HAP-1 (cell line): ENCODE measurements around the gene BEST2.
A peak's percentile ranks its signal among the peaks of the same experiment; 100 is the strongest.
"Not testable (repeated sequence)": the region's sequence is repeated elsewhere in the genome, so short reads cannot be mapped to it uniquely, and the experiment has no call there.

Source experiments
- DNase-seq, 2 experiments: peaks; one replicate each; pipeline ENCODE4 v3.0.0-alpha.2; 2016 to 2020; ENCODE audit warnings: low spot score in 2 of 2
- H3K27me3 ChIP-seq: fragments of 250-450 bp; sonication (Bioruptor Pico); 2 replicates; pipeline ENCODE4 v1.5.1; 2020; ENCODE audit warnings: low read depth, mild to moderate bottlenecking, moderate library complexity
- H3K36me3 ChIP-seq: fragments of 250-450 bp; sonication (Bioruptor Pico); replicated peaks from 2 replicates; pipeline ENCODE4 v1.5.1; 2020; ENCODE audit warnings: mild to moderate bottlenecking
- H3K4me1 ChIP-seq: fragments of 250-450 bp; sonication (Bioruptor Pico); 2 replicates; pipeline ENCODE4 v1.5.1; 2020; ENCODE audit warnings: mild to moderate bottlenecking
- H3K4me3 ChIP-seq: fragments of 250-450 bp; sonication (Bioruptor Pico); 2 replicates; pipeline ENCODE4 v1.5.1; 2020; ENCODE audit warnings: mild to moderate bottlenecking, moderate library complexity
- H3K9me3 ChIP-seq: fragments of 250-450 bp; sonication (Bioruptor Pico); 2 replicates; pipeline ENCODE4 v1.5.1; 2020; ENCODE audit warnings: mild to moderate bottlenecking, moderate library complexity
- in situ Hi-C: fragments of 300-500 bp; cut with MboI; formaldehyde crosslinking; loops from 3 replicates; pipeline ENCODE4 v1.14.3; 2020; ENCODE audit warnings: low sequenced_read_pairs, inconsistent platforms, mixed read lengths

The BEST2 gene

DNA sequence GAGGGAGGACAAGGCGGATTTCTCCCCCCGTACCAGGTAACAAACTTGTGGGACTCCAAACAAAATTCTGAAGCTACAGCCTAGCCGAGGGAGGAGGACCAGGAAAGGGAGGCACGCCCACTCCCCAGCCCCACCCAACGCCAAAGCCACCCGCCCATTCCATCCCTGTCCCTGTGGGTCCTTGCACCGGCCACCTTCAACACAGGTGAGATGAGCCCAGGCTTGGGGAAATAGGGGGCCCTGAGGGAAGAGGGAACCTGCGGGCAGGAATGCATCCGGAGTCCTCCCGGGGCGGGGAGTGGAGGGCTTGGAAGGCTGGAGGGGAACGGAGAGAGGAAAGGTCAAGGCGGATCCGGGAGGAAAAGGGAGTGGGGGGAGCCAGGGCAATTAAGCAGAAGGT lies at the start of gene BEST2:
Gene BEST2, plus strand, starts transcription at position 157 of the 400 bp plus-strand sequence. CDS start 802 bp downstream, outside the sequence.
- peak in 1 of 2 experiments; percentile 28 for DNase-seq
- Histone ChIP-seq H3K9me3 (no peaks in the 10 kb centered on the region), H3K4me1 (no peaks in the 10 kb centered on the region), H3K27me3 (peaks cover 40% of the 10 kb centered on the region), H3K4me3 (no peak within 1 kb of the TSS), H3K36me3 (peaks cover 3% of the 10 kb centered on the region; the same call in 1 of the 2 replicates)
- in situ Hi-C loops, result no loop called here

DNA sequence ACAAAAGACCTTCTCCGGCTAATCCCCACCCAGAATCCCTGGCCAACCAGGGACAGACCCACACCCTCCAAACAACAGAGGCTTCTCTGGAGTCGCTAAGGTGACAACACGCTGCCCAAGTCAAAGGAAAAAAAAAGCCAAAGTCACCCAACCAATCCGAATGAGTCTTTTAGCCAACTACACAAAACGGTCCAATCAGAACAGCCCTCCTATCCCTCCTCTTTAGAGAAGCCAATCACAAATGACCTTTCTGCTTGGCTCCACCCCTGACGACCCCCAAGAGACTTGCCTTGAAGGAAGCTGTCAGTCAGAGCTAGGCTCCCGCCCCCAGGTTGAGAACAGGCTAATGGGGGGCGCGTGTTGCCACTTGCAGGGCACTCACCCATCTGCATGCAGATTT lies 48.5 kb upstream of the BEST2 start:
- no peaks in the 10 kb centered on the region for H3K27me3 ChIP-seq
- H3K9me3 ChIP-seq, result no peaks in the 10 kb centered on the region
- no peak overlapping the region for H3K4me3 ChIP-seq
- no peaks in the 10 kb centered on the region; the same call in 1 of the 2 replicates for H3K4me1 ChIP-seq
- in situ Hi-C loops, result no loop called here
- DNase-seq, result peak; percentile 63 to 83
- peaks cover 87% of the 10 kb centered on the region for H3K36me3 ChIP-seq

DNA sequence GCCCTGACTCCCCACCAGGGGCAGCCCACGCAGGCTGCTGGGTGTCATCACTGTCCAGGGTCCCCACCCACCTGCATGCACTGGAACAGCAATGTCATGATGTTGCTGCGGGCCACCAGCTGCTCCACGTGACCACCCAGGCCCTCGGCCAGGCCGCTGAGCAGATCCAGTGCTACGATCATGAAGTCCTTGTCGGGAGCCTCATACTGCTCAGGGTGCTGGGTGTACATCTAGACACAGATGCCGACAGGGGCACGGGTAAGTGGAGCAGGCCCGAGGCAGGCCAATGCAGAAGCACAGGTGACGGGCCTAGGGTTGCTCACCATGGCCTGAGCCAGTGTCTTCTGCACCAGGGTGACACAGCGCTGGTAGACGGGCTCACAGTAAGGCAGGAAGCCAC lies 46.4 kb upstream of the BEST2 start:
- in situ Hi-C loops, result no loop called here
- no peak for DNase-seq
- Histone ChIP-seq H3K9me3 (no peaks in the 10 kb centered on the region), H3K36me3 (peaks cover 96% of the 10 kb centered on the region), H3K27me3 (no peaks in the 10 kb centered on the region), H3K4me3 (no peak overlapping the region), H3K4me1 (no peaks in the 10 kb centered on the region; the same call in 1 of the 2 replicates)

- H3K36me3 ChIP-seq, result peaks cover 99% of the 10 kb centered on the region
- H3K4me3 ChIP-seq, result no peak overlapping the region
Measured at GRCh38 chr19:12705654-12706331, 45.8 kb upstream of the BEST2 start.

DNA sequence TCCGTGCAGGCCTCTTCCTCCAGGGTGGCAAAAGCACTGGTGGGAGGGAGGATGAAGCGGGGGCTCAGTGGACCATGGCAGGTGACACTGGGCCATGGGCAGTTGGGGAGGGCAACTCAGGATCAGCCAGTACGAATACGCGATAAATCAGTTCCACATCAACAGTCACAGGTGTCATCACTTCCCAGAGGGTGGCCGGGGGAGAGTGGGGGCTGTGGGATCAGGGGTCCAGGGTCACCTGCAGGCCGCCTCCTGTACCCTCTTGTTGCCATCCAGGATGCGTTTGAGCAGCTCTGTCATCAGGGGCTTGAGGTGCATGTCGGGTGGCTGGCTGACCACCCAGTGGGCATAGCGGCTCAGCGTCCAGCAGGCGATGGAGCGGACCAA lies 45.3 kb upstream of the BEST2 start:
- Histone ChIP-seq H3K4me1 (no peaks in the 10 kb centered on the region; the same call in 1 of the 2 replicates), H3K27me3 (no peaks in the 10 kb centered on the region), H3K9me3 (no peaks in the 10 kb centered on the region), H3K4me3 (no peak overlapping the region), H3K36me3 (peaks cover 99% of the 10 kb centered on the region)
- no peak for DNase-seq
- in situ Hi-C loops, result no loop called here

More at GRCh38 chr19:12705654-12706331, 45.8 kb upstream of the BEST2 start:
- in situ Hi-C loops, result no loop called here
- Histone ChIP-seq H3K27me3 (no peaks in the 10 kb centered on the region), H3K9me3 (no peaks in the 10 kb centered on the region), H3K4me1 (no peaks in the 10 kb centered on the region; the same call in 1 of the 2 replicates)
- DNase-seq, result no peak

DNA sequence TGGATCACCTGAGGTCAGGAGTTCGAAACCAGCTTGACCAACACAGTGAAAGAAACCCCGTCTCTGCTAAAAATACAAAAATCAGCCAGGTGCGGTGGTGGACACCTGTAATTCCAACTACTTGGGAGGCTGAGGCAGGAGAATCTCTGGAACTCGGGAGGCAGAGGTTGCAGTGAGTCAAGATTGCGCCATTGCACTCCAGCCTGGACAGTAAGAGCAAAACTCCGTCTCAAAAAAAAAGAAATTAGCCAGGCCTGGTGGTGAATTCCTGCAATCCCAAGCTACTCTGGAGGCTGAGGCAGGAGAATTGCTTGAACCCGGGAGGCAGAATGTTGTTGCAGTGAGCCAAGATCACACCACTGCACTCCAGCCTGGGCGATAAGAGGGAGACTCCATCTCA lies 43.0 kb upstream of the BEST2 start:
- Histone ChIP-seq H3K36me3 (peaks cover 94% of the 10 kb centered on the region), H3K27me3 (no peaks in the 10 kb centered on the region), H3K4me1 (no peaks in the 10 kb centered on the region; the same call in 1 of the 2 replicates), H3K9me3 (no peaks in the 10 kb centered on the region), H3K4me3 (no peak overlapping the region)
- no peak for DNase-seq
- in situ Hi-C loops, result no loop called here

- Histone ChIP-seq H3K4me1 (no peaks in the 10 kb centered on the region; the same call in 1 of the 2 replicates), H3K9me3 (no peaks in the 10 kb centered on the region), H3K27me3 (no peaks in the 10 kb centered on the region), H3K36me3 (peaks cover 94% of the 10 kb centered on the region), H3K4me3 (no peak overlapping the region)
- in situ Hi-C loops, result no loop called here
- no peak for DNase-seq
Measured at GRCh38 chr19:12711187-12711586, 40.4 kb upstream of the BEST2 start.

DNA sequence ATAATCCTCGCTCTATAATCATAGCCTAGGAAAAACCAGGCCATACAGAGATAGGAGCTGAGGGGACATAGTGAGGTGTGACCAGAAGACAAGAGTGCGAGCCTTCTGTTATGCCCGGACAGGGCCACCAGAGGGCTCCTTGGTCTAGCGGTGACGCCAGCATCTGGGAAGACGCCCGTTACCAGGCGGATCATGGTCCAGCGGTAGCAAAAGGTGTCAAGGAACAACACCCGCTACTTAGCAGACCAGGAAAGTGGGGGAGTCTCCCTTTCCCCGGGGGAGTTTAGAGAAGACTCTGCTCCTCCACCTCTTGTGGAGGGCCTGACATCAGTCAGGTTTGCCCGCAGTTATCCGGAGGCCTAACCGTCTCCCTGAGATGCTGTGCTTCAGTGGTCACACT lies 39.5 kb upstream of the BEST2 start:
- peak in 1 of 2 experiments; percentile 57 for DNase-seq
- in situ Hi-C loops, result not testable (repeated sequence)
- H3K36me3 ChIP-seq, result peaks cover 94% of the 10 kb centered on the region

GRCh38 chr19:12713304-12713703 lies 38.3 kb upstream of the BEST2 start:
- H3K36me3 ChIP-seq, result peaks cover 92% of the 10 kb centered on the region
- H3K27me3 ChIP-seq, in situ Hi-C loops, DNase-seq, H3K9me3 ChIP-seq, H3K4me1 ChIP-seq, H3K4me3 ChIP-seq: not testable (repeated sequence)

More for the DNA sequence above, 39.5 kb upstream of the BEST2 start:
- not testable (repeated sequence) for H3K9me3 ChIP-seq, H3K4me1 ChIP-seq, H3K27me3 ChIP-seq, H3K4me3 ChIP-seq

DNA sequence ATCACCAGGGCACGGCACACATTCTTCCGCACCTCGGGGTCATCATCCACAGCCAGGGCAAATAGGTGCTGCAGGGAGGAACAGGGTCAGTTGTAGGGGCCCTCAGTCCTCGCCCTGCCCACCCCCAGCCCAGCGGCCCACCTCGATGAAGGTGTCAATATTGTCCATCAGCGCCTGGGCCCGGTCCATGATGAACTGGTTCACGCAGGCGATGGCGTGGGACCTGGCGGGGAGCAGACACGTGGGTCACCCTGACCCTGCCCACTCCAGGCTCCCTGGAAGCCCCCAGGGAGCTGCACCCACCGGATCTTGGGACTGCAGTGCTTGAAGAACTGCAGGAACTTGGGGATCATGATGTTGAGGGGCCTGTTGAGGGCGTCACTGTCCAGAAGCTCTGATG lies 36.5 kb upstream of the BEST2 start:
- DNase-seq, result no peak
- peaks cover 88% of the 10 kb centered on the region for H3K36me3 ChIP-seq
- in situ Hi-C loops, result no loop called here
- H3K9me3 ChIP-seq, result no peaks in the 10 kb centered on the region
- H3K27me3 ChIP-seq, result no peaks in the 10 kb centered on the region
- H3K4me3 ChIP-seq, result no peak overlapping the region
- H3K4me1 ChIP-seq, result no peaks in the 10 kb centered on the region

DNA sequence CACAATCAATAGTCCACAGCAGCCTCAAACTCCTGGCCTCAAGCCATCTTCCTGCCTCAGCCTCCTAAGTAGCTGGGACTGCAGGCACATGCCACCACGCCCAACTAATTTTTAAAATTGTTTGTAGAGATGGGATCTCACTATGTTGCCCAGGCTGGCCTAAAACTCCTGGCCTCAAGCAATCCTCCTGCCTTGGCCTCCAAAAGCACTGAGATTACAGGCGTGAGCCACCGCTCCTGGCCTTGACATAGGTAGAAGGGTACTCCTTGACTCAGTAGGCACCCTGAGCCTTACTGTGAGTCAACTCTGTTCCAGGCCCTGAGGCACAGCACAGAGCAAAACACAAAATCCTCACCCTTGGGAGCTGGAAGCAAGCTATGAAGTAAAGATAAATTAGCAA lies 35.7 kb upstream of the BEST2 start:
- Histone ChIP-seq H3K27me3 (no peaks in the 10 kb centered on the region), H3K4me3 (no peak overlapping the region), H3K9me3 (no peaks in the 10 kb centered on the region), H3K36me3 (peaks cover 87% of the 10 kb centered on the region), H3K4me1 (no peaks in the 10 kb centered on the region)
- no peak for DNase-seq
- in situ Hi-C loops, result no loop called here

DNA sequence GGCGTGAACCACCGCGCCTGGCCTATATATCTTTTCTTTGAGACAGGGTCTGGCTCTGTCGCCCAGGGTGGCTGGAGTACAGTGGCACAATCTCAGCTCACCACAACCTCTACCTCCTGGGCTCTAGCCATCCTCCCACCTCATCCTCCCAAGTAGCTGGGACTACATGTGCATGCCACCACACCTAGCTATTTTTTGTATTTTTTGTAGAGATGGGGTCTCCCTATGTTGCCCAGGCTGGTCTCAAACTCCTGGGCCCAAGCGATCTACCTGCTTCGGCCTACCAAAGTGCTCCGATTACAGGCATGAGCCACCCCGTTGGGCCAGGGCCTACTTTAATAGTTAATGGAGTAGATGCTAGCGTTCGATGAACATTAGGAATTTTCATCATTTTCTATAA lies 31.3 kb upstream of the BEST2 start:
- H3K36me3 ChIP-seq, result peaks cover 48% of the 10 kb centered on the region
- H3K9me3 ChIP-seq, result no peaks in the 10 kb centered on the region
- H3K4me1 ChIP-seq, result no peaks in the 10 kb centered on the region
- in situ Hi-C loops, result no loop called here
- no peaks in the 10 kb centered on the region for H3K27me3 ChIP-seq
- no peak for DNase-seq
- H3K4me3 ChIP-seq, result no peak overlapping the region

DNA sequence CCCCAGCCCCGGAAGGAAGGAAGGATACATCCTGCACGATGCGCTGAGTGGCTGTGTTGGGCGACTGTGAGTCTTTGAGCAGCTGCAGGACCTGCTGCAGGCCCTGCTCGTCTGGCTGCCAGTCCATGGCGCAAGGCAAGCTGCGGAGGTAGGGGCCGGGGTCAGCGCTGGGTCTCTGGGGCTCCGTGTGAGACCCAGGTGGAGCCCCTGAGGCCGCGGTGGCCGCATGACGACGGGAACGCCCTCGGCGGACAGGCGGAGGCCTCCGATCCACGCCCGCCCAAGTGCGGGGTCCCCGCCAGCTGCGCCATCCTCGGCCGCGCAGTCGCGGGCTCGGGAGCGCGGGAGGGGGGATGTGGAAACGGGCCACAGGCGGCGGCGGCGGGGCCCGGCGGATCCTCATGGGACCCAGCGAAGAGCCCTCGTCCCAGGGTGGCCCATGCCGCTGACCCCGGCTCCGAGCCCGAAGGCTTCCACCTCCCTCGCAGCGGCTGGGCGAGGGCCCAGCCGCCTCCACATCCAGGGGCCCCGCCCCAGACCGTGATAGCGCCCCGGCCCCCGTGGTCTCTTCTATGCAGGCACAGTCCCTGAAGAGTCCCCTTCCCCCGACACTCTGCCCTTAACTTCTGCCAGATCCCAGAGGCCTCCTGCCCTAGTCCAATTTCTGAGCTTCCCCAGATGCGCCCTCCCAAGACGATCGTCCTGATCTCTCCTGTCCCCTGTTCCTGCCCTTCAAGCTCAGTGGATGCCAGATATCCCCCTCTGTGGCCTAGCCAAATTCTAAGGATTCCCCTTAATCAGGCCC lies 30.5 kb upstream of the BEST2 start:
- H3K27me3 ChIP-seq, result no peaks in the 10 kb centered on the region
- in situ Hi-C loops, result no loop called here

More for the DNA sequence above, 30.5 kb upstream of the BEST2 start:
- Histone ChIP-seq H3K9me3 (no peaks in the 10 kb centered on the region), H3K4me3 (peak overlapping the region; percentile 52), H3K36me3 (peaks cover 41% of the 10 kb centered on the region), H3K4me1 (no peaks in the 10 kb centered on the region)
- DNase-seq, result no peak
